Muscle layer of colon (tissue), 2 donors: ENCODE results near the gene ZFYVE28.

Experiments
- H3K27ac ChIP-seq: one replicate; pipeline ENCODE4 v1.7.0; 2013; ENCODE audit warnings: low read depth, mild to moderate bottlenecking, low read length, moderate library complexity
- H3K27me3 ChIP-seq, 2 donors: one replicate each; pipeline ENCODE4 v1.7.0; 2013; ENCODE audit warnings: low read length in 2 of 2, mild to moderate bottlenecking in 2 of 2; ENCODE audit not compliant: insufficient read depth in 2 of 2, control insufficient read depth in 1 of 2
- H3K36me3 ChIP-seq: one replicate; pipeline ENCODE4 v1.7.0; 2013; ENCODE audit warnings: mild to moderate bottlenecking, low read length; ENCODE audit not compliant: insufficient read depth
- H3K4me1 ChIP-seq: one replicate; pipeline ENCODE4 v1.7.0; 2013; ENCODE audit warnings: mild to moderate bottlenecking, low read length; ENCODE audit not compliant: insufficient read depth
- H3K4me3 ChIP-seq, 2 donors: one replicate each; pipeline ENCODE4 v1.7.0; 2013; ENCODE audit warnings: low read length in 2 of 2, low read depth in 1 of 2, mild to moderate bottlenecking in 1 of 2, moderate library complexity in 1 of 2
- H3K9ac ChIP-seq: one replicate; pipeline ENCODE4 v1.7.0; 2013; ENCODE audit warnings: low read length
- H3K9me3 ChIP-seq: one replicate; pipeline ENCODE4 v1.7.0; 2013; ENCODE audit warnings: mild to moderate bottlenecking, low read length
- donor health status: abdominal sarcoma.
- donor health status: Adenocarcinoma of cecum.

ZFYVE28 gene

GRCh38 chr4:2451821-2452785, 33.7 kb upstream of the ZFYVE28 start:
- Histone ChIP-seq H3K9me3 (no peaks in the 10 kb centered on the region), H3K4me3 (no peak overlapping the region), H3K27ac (no peak overlapping the region), H3K27me3 (no peaks in the 10 kb centered on the region), H3K36me3 (no peaks in the 10 kb centered on the region), H3K4me1 (no peaks in the 10 kb centered on the region), H3K9ac (no peak overlapping the region)

- H3K27ac ChIP-seq = no peak overlapping the region
- no peaks in the 10 kb centered on the region for H3K27me3 ChIP-seq
- no peak overlapping the region for H3K4me3 ChIP-seq
- H3K4me1 ChIP-seq = no peaks in the 10 kb centered on the region
- H3K36me3 ChIP-seq = no peaks in the 10 kb centered on the region
- no peak overlapping the region for H3K9ac ChIP-seq
- no peaks in the 10 kb centered on the region for H3K9me3 ChIP-seq
Measured at GRCh38 chr4:2451036-2451520, 32.6 kb upstream of the ZFYVE28 start.

DNA sequence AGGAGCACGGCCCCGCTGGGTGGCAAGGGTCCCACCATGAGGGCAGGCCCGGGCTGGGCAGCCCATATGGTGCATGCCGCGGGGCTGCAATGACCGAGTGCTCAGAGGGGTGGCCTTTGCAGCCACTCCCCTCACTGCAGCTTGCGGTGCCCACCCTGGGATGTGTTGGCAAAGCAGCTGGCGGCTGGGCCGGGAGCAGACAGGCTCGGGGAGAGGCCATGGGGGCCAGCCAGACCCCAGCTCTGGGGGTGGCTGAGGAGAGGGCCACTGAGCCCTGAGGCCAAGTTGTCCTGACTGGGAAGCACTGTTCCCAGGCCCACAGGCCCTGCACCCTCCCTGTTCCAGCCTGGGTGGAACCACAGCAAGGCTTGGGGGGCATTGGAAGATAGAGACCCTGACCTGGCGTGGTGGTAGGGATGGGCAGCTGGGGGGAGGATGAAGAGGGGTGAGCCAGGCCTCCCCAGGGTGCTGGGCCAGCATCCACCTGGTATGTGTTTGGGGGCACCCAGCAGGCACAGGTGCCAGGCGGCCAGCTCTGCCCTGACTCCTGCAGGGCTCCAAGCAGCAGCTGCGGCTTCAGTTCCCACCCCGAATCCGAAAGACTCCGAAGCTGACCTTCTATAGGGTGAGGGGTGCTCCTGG, 32.1 kb upstream of the ZFYVE28 start:
- no peaks in the 10 kb centered on the region for H3K4me1 ChIP-seq

GRCh38 chr4:2449511-2450392, 31.3 kb upstream of the ZFYVE28 start:
- no peak overlapping the region for H3K27ac ChIP-seq
- no peak overlapping the region for H3K4me3 ChIP-seq
- H3K4me1 ChIP-seq = no peaks in the 10 kb centered on the region
- H3K27me3 ChIP-seq = no peaks in the 10 kb centered on the region
- H3K9me3 ChIP-seq = no peaks in the 10 kb centered on the region
- H3K9ac ChIP-seq = no peak overlapping the region
- H3K36me3 ChIP-seq = no peaks in the 10 kb centered on the region

More for the DNA sequence above, 32.1 kb upstream of the ZFYVE28 start:
- Histone ChIP-seq H3K9me3 (no peaks in the 10 kb centered on the region), H3K4me3 (no peak overlapping the region), H3K27me3 (no peaks in the 10 kb centered on the region), H3K27ac (no peak overlapping the region), H3K9ac (no peak overlapping the region), H3K36me3 (no peaks in the 10 kb centered on the region)

DNA sequence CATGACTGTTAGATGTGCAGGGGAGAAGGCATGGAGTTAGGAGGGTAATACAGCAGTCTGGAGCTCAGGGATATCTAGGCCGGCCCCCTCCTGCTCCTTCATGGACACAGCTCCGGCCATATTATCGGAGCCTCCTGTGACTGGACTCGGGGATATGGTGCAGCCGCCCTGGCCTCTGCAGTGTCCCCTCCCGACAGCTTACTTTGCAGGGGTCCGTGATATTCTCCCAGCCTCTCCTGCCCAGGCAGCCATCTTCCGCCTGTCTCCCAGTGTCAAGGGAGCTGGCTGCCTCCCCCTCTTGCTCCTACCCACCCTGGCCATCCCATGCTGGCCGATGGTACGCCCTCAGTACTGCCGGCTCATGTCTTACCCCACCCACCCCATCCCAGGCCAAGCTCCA, 30.6 kb upstream of the ZFYVE28 start:
- H3K4me3 ChIP-seq = no peak overlapping the region
- no peaks in the 10 kb centered on the region for H3K36me3 ChIP-seq
- H3K27ac ChIP-seq = no peak overlapping the region
- H3K9ac ChIP-seq = no peak overlapping the region
- no peaks in the 10 kb centered on the region for H3K9me3 ChIP-seq
- no peaks in the 10 kb centered on the region for H3K27me3 ChIP-seq
- no peaks in the 10 kb centered on the region for H3K4me1 ChIP-seq

GRCh38 chr4:2448589-2448988, 30.1 kb upstream of the ZFYVE28 start:
- Histone ChIP-seq H3K27me3 (no peaks in the 10 kb centered on the region), H3K9me3 (no peaks in the 10 kb centered on the region), H3K9ac (no peak overlapping the region), H3K4me1 (no peaks in the 10 kb centered on the region), H3K27ac (no peak overlapping the region), H3K4me3 (no peak overlapping the region), H3K36me3 (no peaks in the 10 kb centered on the region)

- Histone ChIP-seq H3K27ac (no peak overlapping the region), H3K4me1 (no peaks in the 10 kb centered on the region), H3K4me3 (no peak overlapping the region), H3K9ac (no peak overlapping the region), H3K9me3 (no peaks in the 10 kb centered on the region), H3K36me3 (no peaks in the 10 kb centered on the region), H3K27me3 (peaks cover 0 to under 1% of the 10 kb centered on the region in 2 donors)
Measured at GRCh38 chr4:2446656-2447564, 28.5 kb upstream of the ZFYVE28 start.

DNA sequence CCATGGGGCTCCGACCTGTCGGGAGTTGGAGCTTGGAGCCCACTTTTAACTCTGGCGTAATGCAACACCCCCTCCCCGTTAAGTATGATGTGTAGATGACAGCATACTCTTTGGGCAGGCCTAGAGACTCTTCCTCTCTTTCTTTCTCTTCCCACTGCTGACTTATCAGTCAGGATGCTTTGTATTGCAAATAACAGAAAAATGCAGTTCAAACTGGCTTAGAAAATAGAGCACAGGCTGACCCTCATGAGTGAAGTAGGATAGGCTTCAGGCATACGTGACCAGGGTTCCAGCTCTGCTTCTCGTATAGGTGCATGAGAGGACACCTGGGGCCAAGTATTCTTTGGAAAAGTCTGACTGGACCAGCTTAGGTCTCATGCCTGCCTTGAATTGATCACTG, 27.1 kb upstream of the ZFYVE28 start:
- no peaks in the 10 kb centered on the region for H3K9me3 ChIP-seq
- no peak overlapping the region for H3K4me3 ChIP-seq
- H3K9ac ChIP-seq = no peak overlapping the region
- peaks cover 0 to 5% of the 10 kb centered on the region in 2 donors for H3K27me3 ChIP-seq
- H3K4me1 ChIP-seq = no peaks in the 10 kb centered on the region
- H3K27ac ChIP-seq = no peak overlapping the region
- no peaks in the 10 kb centered on the region for H3K36me3 ChIP-seq

DNA sequence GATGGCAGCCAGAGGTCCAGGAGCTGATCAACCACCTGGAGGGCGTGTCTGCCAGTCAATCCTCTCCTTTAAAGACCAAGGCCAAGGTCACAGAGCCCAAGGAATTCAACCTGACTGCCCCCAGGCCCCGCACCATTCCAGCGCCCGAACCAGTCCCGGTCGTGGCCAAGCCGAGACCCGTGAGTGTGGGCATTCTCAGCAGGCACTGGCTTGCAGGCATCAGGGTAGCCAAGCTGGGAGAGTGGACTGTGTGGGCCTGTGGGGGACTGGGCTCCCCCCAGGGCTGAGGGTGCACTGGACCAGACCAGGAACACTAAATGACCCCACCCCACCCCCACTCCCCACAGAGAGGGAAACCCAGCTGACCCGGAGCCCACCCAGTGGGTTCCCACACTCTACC, 26.7 kb upstream of the ZFYVE28 start:
- Histone ChIP-seq H3K27me3 (peaks cover 0 to 5% of the 10 kb centered on the region in 2 donors), H3K27ac (no peak overlapping the region), H3K4me3 (no peak overlapping the region), H3K36me3 (no peaks in the 10 kb centered on the region), H3K9me3 (no peaks in the 10 kb centered on the region), H3K9ac (no peak overlapping the region), H3K4me1 (no peaks in the 10 kb centered on the region)

DNA sequence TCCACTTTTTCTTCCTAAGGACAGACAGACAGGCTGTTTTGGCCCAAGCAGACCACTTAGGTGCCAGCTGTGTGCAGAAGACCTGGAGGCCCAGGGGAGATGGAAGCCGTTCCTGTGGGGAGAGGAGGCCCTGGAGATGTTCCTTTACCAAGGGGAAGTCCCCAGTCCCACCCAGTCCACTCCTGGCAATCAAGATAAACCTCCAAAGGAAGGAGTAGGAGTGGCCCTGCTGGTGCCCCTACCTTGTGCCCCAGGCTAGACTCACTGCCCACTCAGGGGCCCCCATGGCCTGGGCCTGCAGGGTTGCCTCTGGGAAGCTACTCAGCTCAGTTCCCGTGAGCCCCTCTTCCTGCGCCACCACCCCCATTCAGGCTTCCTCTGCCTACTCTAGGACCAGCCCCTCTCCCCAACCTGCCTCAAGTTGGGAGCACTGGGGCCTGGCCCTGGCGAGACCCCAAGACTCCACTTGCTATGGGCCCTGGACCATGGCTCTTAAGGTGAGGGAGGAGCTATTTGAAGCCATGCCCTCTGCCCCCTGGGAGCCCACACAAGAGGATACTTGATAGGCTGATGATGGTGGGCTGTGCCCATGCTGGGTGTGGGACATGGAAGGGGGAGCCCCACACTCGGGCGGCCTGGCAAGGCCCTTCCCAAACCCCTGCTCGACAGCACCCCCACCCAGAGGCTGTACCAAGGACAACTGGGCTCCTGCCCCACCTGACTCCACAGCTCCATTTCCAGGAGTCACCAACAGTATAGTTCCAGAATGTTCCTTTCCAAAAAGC, 25.7 kb upstream of the ZFYVE28 start:
- H3K9ac ChIP-seq = no peak overlapping the region
- peaks cover 0 to 5% of the 10 kb centered on the region in 2 donors for H3K27me3 ChIP-seq
- H3K4me1 ChIP-seq = no peaks in the 10 kb centered on the region
- H3K36me3 ChIP-seq = no peaks in the 10 kb centered on the region
- no peak overlapping the region for H3K27ac ChIP-seq
- no peaks in the 10 kb centered on the region for H3K9me3 ChIP-seq
- no peak overlapping the region for H3K4me3 ChIP-seq
